PC-3 (cell line): Measurements from ENCODE around the gene ERV3-1. TPM values are rescaled to one million over a fixed set of nuclear protein-coding genes. Genes with fewer than 3 reads are reported as not detected.

ENCODE experiments used
- ATAC-seq: fragments of 200-7000 bp; cut with Tn5 transposase; 2 replicates; pipeline ENCODE4 v1.9.1; 2020; ENCODE audit warnings: mild to moderate bottlenecking, moderate library complexity
- BruUV-seq: library from RNA; stranded (reverse); fragments of 400-500 nt; replicated peaks from 2 replicates; lab custom pipeline; 2021; lab: Mats Ljungman, UMichigan
- CTCF ChIA-PET: fragments of 300-600 bp; sonication (Branson Sonifier 250); formaldehyde crosslinking; loops from one replicate; lab custom pipeline; 2022; ENCODE audit warnings: antibody characterized with exemption; lab: Charles Lee
- POLR2A ChIA-PET: fragments of 300-600 bp; sonication (Branson Sonifier 250); formaldehyde crosslinking; loops from one replicate; lab custom pipeline; 2022; ENCODE audit warnings: antibody characterized with exemption; ENCODE audit not compliant: unreplicated experiment; lab: Charles Lee
- DNase-seq: peaks from one replicate; pipeline ENCODE4 v3.0.0-alpha.2; 2015
- H2AFZ ChIP-seq: fragments of 300-600 bp; sonication (generic); 2 replicates; pipeline ENCODE4 v1.6.0; 2016; ENCODE audit warnings: antibody characterized with exemption, low read length
- H3F3A ChIP-seq: fragments of 300-600 bp; sonication (generic); one replicate; pipeline ENCODE4 v1.6.0; 2017; ENCODE audit warnings: antibody characterized with exemption, low read length, control low read depth, mild to moderate bottlenecking; ENCODE audit not compliant: unreplicated experiment
- H3K27ac ChIP-seq: fragments of 300-600 bp; sonication (generic); 2 replicates; pipeline ENCODE4 v1.5.1; 2016; ENCODE audit warnings: mild to moderate bottlenecking, low read length
- H3K27me3 ChIP-seq: fragments of 300-600 bp; sonication (generic); 2 replicates; pipeline ENCODE4 v1.6.1; 2016; ENCODE audit warnings: low read length, mixed read lengths
- H3K36me3 ChIP-seq: fragments of 300-600 bp; sonication (generic); 2 replicates; pipeline ENCODE4 v1.6.1; 2016; ENCODE audit warnings: low read depth, mixed run types, low read length, mixed read lengths
- H3K4me1 ChIP-seq: fragments of 300-600 bp; sonication (generic); 2 replicates; pipeline ENCODE4 v1.5.1; 2016; ENCODE audit warnings: low read length; ENCODE audit not compliant: insufficient read depth
- H3K4me2 ChIP-seq: fragments of 300-600 bp; sonication (generic); 2 replicates; pipeline ENCODE4 v1.6.0; 2016; ENCODE audit warnings: low read length
- H3K4me3 ChIP-seq: fragments of 300-600 bp; sonication (generic); 2 replicates; pipeline ENCODE4 v1.5.1; 2016; ENCODE audit warnings: mild to moderate bottlenecking, low read length, mixed read lengths
- H3K79me2 ChIP-seq: fragments of 300-600 bp; sonication (generic); 2 replicates; pipeline ENCODE4 v1.6.1; 2017; ENCODE audit warnings: low read length, mixed read lengths
- H3K9ac ChIP-seq: fragments of 300-600 bp; sonication (generic); 2 replicates; pipeline ENCODE4 v1.6.0; 2016; ENCODE audit warnings: mild to moderate bottlenecking, low read length
- H3K9me2 ChIP-seq: fragments of 300-600 bp; sonication (generic); replicated peaks from 2 replicates; pipeline ENCODE4 v1.6.1; 2016; ENCODE audit warnings: mixed run types, low read length, mixed read lengths
- H3K9me3 ChIP-seq: fragments of 300-600 bp; sonication (generic); 2 replicates; pipeline ENCODE4 v1.6.1; 2016; ENCODE audit warnings: low read length, mixed read lengths
- H4K20me1 ChIP-seq: fragments of 300-600 bp; sonication (generic); 2 replicates; pipeline ENCODE4 v1.6.1; 2016; ENCODE audit warnings: low read length, mixed read lengths
- EZH2 ChIP-seq: fragments of 300-600 bp; sonication (generic); IDR thresholded peaks from one replicate; pipeline ENCODE4 v1.6.1; 2017; ENCODE audit warnings: antibody characterized with exemption, mild to moderate bottlenecking, low read length; ENCODE audit not compliant: unreplicated experiment
- EZH2phosphoT487 ChIP-seq: fragments of 300-600 bp; sonication (generic); IDR thresholded peaks from 2 replicates; pipeline ENCODE4 v1.6.1; 2018; ENCODE audit warnings: mild to moderate bottlenecking, antibody characterized with exemption, low read length, borderline replicate concordance
- intact Hi-C: fragments of 100-400 bp; cut with micrococcal nuclease; formaldehyde crosslinking; loops from 2 replicates; pipeline ENCODE4 v1.9.0; 2023
- total RNA-seq: library from RNA; depleted of rRNA; stranded (reverse); fragments of >200 nt; gene quantifications from 2 replicates; pipeline ENCODE4 v1.2.3, GENCODE V29; 2014
- TF ChIP-seq, protein P1 (sequence below): fragments of 300-600 bp; sonication (generic); conservative IDR thresholded peaks from 2 replicates; pipeline ENCODE4 v1.5.1; 2017; ENCODE audit warnings: antibody characterized with exemption, low read depth, mild to moderate bottlenecking, low read length

ERV3-1 gene
- total RNA-seq, 1 experiment from 2014 or later, result 8.6 TPM

DNA sequence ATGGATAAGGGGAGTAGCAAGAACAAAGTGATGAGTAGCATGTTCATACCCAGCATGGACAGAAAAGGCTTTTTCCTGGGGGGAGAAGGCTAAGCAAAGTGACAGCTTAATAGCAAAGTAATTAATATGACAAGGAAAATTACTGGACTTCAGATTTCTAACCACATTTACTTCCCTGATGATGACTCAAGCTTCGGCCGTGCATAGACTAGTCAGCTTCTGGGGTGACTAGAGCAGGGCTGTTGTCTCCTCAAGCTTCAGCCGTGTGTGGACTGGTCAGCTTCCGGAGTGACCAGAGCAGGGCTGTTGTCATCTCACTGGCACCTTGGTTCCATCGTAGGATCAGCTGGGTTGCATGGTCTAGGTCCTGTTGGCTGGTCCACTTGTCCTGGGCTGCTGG, 13.5 kb downstream of the ERV3-1 start:
- Histone ChIP-seq H3K9me3 (peaks cover 11% of the 10 kb centered on the region), H3K27me3 (no peaks in the 10 kb centered on the region), H3K9ac (no peak overlapping the region), H3K9me2 (no peaks in the 10 kb centered on the region), H3K79me2 (no peaks in the 10 kb centered on the region), H2AFZ (no peak overlapping the region), H3K4me3 (no peak overlapping the region), H3F3A (no peaks in the 10 kb centered on the region), H3K4me1 (peaks cover 7% of the 10 kb centered on the region), H3K4me2 (no peak overlapping the region), H3K27ac (no peak overlapping the region), H3K36me3 (peaks cover 21% of the 10 kb centered on the region; the same call in 1 of the 2 replicates), H4K20me1 (no peaks in the 10 kb centered on the region)
- BruUV-seq, result no TSS peak
- intact Hi-C loops, result no loop called here
- TF ChIP-seq EZH2phosphoT487 (no peak), EZH2 (no peak)
- TF ChIP-seq, protein P1, sequence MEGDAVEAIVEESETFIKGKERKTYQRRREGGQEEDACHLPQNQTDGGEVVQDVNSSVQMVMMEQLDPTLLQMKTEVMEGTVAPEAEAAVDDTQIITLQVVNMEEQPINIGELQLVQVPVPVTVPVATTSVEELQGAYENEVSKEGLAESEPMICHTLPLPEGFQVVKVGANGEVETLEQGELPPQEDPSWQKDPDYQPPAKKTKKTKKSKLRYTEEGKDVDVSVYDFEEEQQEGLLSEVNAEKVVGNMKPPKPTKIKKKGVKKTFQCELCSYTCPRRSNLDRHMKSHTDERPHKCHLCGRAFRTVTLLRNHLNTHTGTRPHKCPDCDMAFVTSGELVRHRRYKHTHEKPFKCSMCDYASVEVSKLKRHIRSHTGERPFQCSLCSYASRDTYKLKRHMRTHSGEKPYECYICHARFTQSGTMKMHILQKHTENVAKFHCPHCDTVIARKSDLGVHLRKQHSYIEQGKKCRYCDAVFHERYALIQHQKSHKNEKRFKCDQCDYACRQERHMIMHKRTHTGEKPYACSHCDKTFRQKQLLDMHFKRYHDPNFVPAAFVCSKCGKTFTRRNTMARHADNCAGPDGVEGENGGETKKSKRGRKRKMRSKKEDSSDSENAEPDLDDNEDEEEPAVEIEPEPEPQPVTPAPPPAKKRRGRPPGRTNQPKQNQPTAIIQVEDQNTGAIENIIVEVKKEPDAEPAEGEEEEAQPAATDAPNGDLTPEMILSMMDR, result no peak
- no peak for DNase-seq
- CTCF ChIA-PET, result no interaction called here
- POLR2A ChIA-PET, result no interaction called here
- no peak for ATAC-seq

DNA sequence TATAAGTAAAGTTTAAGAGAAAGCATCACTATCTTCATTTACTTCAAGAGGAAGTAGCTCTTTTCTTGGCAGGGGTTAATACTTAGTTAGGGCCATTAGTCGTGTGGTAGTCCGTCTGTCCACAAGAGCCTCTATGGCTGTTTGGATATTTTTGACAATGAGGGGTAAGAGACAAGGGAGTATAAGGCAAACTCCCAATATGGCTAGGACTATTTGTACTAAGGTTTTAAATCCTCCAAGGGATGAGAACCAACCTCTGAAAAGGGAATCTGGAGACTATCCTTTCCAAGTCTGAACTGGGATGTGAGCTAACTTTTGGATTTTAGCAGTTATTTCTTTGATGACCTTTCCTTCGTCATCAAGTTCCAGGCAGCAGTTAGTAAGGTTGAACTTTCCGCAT, 15.6 kb downstream of the ERV3-1 start, which contains the start of gene ZNF117:
ZNF117 (minus strand) TSS at position 101 of the 400 bp plus-strand sequence.
- Histone ChIP-seq H3K9me3 (peaks cover 25% of the 10 kb centered on the region), H3K27ac (no peak within 1 kb of the TSS), H3K9ac (no peak within 1 kb of the TSS), H3F3A (no peaks in the 10 kb centered on the region), H3K79me2 (no peaks in the 10 kb centered on the region), H2AFZ (no peak within 1 kb of the TSS), H3K4me2 (no peak within 1 kb of the TSS), H3K36me3 (peaks cover 23% of the 10 kb centered on the region; the same call in 1 of the 2 replicates), H3K9me2 (no peaks in the 10 kb centered on the region), H3K4me1 (no peaks in the 10 kb centered on the region), H3K27me3 (no peaks in the 10 kb centered on the region), H4K20me1 (no peaks in the 10 kb centered on the region), H3K4me3 (no peak within 1 kb of the TSS)
- ChIA-PET POLR2A (no interaction called here), CTCF (no interaction called here)
- ATAC-seq, result no peak
- TF ChIP-seq EZH2 (no peak), EZH2phosphoT487 (no peak)
- TF ChIP-seq, protein P1, result no peak
- BruUV-seq, result no TSS peak
- intact Hi-C loops, result no loop called here
- DNase-seq, result no peak

DNA sequence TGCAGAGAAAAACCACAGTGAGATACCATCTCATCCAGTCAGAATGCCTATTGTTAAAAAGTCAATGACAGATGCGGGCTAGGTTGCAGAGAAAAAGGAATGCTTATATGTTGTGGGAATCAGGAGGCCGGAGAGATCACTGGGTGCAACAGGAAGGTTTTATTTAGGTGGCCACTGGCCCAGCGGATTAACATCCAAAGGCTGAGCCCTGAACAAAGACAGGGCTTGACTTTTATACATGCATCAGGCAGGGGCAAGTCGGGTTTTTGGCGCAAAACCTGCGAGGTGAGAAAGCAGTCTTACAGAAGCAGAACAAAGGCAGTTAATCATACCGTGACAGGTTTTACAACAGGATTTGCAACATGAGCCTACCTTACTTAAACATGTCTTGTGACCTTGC, 16.3 kb downstream of the ERV3-1 start:
- Histone ChIP-seq H3F3A (no peaks in the 10 kb centered on the region), H3K4me1 (no peaks in the 10 kb centered on the region), H3K9ac (no peak overlapping the region), H4K20me1 (no peaks in the 10 kb centered on the region), H3K9me2 (no peaks in the 10 kb centered on the region), H2AFZ (no peak overlapping the region), H3K27me3 (no peaks in the 10 kb centered on the region), H3K4me3 (no peak overlapping the region), H3K27ac (no peak overlapping the region), H3K4me2 (no peak overlapping the region), H3K79me2 (no peaks in the 10 kb centered on the region), H3K36me3 (peaks cover 24% of the 10 kb centered on the region; the same call in 1 of the 2 replicates), H3K9me3 (peaks cover 25% of the 10 kb centered on the region)
- CTCF ChIA-PET, result no interaction called here
- no peak for TF ChIP-seq EZH2phosphoT487
- no peak for TF ChIP-seq EZH2
- TF ChIP-seq, protein P1, result no peak
- no TSS peak for BruUV-seq
- no peak for DNase-seq
- POLR2A ChIA-PET, result no interaction called here
- intact Hi-C loops, result no loop called here
- no peak for ATAC-seq
